ENCODE data around the gene ABHD12B.
"Not testable (repeated sequence)": the region's sequence is repeated elsewhere in the genome, so short reads cannot be mapped to it uniquely, and the experiment has no call there.

Gene ABHD12B

DNA sequence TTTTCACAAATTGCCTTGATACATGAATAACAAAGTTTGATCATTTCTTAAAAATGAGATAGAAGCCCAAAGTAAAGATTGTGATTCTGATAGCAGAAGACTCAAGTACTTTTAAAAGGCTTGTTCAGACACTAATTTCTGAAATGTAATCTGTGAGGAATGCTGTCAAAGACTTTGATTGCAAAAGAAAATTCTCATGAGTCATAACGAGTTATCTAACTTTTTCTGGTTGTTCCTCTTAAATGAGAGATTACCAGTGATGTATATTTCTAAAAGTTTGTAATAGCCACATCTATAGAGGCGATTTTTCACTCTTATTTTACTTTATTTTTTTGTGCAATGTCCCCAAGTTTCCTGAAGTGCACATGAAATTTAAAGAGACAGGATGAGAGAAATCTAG lies 65.5 kb downstream of the ABHD12B start:
- DNase-seq: no peak

DNA sequence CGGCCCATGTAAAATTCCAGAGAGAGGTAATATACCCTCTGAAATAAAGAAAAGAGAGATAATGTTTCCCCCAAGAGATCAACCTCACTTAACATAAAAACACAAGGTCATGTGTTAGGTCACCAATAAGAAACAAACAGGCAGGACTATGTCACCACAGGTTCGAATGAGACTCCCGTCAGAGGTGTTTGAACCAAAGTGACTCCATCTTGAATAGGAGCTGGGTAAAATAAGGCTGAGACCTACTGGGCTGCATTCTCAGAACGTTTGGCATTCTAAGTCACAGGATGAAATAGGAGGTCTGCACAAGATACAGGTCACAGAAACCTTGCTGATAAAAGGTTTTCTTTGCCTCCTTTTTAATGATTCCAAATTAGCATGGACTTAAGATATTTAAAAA lies 65.9 kb downstream of the ABHD12B start:
- no peak for DNase-seq

DNA sequence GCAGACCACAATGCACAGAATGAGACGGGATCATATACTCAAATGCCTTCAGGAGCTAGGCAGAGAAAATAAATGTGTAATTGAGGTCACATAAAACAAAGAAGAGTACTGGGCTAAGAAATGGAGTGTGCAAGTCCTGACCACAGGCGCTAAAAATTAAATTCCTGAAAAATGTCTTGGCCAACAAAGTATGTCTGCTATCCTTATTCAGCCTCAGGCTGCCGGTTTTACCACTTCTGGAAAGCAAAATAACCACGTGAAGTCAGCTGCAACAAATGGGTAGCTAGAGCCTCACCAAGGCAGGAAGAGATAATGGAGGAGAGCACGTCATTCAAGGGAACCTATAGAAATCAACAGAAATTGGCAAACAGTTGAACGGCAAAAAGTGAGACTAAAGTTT lies 69.3 kb downstream of the ABHD12B start:
- no peak for DNase-seq

DNA sequence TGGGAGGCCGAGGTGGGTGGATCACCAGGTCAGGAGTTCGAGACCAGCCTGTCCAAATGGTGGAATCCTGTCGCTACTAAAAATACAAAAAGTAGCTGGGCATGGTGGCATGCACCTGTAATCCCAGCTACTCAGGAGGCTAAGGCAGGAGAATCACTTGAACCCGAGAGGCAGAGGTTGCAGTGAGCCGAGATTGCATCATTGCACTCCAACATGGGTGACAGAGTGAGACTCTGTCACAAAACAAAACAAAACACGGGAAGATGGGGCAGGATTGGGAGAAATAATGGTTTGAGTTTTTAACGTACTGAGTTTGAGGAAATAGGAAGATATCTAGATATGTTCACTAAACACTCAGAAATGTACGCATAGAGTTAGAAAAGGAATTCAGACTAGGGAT lies 69.8 kb downstream of the ABHD12B start:
- DNase-seq: not testable (repeated sequence)

DNA sequence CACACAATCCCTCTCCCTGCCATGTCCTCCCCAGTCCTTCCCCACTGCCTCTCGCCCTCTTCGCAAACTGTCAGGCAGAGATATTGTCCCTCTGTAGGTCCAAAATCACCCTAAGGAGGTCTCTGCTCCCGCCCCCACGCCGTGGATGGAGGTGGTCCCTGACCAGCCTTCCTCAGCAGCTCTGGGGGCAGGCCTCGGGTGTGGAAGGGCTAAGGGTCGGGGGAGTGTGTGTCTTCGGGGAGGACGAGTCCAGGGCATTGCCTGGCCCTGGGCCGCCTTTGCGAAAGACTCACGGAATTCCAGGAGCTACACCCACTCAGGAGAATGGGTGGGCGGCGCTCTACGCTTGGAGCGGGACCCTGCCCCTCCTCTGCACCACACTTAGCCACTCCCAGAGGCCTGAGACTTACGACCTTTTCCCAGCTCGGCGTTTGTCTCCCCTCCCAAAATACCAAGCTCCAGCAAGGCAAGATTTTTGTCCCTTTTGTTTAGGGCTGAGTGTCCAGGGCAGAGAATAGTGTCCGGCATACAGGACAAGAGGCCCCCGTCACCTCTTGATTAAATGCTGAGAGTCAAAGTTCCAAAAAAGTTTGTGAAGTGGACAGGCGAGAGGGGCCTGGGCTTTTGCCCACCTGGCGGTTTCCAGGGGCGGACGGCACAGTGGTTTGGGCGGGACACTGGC lies 71.5 kb downstream of the ABHD12B start:
- no peak for DNase-seq

DNA sequence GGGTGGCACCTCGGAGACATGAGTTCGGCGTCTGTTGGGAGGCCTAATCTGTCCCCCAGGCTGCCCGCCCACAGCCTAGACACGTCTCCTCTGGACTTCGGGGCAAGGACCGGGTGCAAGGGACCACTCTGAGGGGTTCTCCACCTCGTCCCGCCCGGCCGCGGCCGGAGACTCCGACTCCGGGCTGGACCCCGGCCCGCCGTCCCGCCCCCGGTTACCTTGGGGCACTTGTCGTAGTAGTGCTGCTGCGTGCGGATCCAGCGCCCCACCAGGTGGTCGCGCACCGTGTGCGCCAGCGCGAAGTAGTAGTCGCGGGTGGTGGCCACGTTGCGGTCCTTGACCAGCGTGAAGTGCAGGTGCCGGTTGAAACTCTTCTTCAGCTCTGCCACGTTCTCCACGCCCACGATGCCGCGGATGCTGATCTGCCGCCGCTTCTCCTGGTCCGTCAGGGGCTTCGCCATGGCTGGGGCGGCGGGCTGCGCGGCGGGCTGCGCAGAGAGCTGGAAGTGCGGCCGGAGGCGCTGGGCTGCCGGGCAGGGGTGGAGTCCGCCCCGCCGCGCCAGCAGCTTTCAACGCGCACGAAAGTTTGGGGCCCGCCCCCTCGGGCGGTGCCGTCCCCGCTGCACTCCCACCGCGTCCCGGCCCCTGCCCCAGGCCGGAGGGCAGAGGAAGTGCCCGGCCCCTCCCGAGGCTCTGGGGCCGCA lies 72.2 kb downstream of the ABHD12B start, which contains the start of gene PYGL:
TSS of gene PYGL (minus strand) at position 541 of the 704 bp plus-strand sequence. CDS start at position 461, 80 bp downstream.
- no peak for DNase-seq

DNA sequence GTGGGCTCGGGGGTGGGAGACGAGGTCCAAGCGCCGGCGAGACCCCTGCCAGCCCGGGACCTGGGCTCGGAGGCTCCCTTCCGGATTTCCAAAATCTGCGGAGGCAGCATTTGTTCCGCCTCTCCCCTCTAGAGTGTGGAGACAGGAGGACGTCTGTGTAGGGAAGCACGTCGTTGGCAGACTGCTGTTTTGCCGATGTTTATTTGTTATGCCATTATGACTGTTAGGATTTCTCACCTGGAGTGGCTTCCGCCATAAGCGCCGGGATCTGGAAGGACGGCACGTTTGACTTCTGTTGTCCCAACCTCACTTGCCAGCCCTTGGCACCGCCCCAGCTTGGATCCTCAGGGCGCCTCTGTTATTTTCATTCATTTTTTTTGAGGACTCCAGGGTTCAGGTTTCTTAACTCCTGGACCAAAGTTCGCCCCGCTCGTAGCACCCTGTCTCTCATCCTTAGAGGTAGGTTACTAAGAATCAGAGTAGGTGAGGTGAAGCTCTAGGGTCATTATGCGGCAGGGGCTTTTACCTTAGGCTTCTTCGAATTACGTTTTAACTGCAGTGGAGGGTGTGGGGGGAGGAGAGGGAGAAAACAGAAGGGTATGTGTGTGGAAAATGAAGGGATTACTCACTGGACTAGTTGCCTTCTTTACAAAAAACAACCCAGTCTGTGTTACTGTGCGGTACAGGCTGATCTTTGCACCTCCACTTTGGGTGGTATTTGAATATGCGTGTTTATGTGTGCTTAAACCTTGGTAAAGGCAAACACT lies 73.0 kb downstream of the ABHD12B start:
- no peak for DNase-seq

DNA sequence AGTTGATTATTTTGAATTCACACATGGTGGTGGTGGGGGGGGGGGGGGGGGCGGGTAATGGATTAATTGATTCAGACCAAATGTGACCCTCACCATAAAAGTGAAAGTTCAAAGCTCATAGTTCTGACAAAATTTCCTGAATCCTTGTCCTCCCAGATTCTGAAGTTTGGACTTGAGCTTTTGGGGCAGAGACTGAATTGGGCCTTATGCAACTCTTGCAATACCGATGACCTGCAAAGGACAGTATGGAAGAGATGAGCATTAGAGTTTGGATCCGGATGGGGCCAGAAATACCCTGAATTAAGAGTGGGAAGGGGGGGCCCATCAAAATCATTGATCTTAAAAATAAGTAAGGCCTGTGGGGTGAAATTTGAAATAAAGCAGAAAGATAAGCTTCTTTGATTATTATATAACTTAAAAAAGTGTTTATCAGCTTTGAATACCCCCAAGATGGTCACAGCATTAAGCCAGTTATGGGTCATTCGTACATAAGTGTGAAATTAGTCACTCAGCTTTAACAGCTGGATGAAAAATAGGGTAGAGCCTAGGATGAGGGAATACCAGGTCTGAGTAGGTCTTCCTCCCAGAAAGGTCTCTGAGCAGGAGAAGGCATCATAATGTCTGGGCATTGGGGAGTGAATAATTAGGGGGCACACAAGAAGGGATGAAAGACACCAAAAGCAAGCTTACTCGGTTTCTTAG lies 74.5 kb downstream of the ABHD12B start:
- no peak for DNase-seq

DNA sequence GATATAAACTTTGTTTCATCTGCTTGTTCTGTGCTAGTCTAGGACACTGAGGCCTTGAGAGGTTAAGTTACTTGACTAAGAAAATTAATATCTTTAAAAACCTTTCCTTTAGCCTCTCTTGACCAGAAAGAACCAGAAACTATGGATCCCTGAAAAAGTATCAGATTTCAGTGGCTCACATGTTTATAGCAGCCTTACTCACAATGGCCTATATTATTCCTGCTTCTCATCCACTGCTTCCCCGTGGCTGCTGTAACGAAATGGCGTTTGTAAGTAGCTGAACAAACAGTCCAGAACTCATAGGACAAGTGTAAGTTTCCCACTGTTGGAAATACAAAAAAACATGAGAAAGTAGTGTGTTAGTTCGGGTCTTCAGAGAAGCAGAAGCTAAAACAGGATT lies 75.6 kb downstream of the ABHD12B start:
- DNase-seq: no peak

DNA sequence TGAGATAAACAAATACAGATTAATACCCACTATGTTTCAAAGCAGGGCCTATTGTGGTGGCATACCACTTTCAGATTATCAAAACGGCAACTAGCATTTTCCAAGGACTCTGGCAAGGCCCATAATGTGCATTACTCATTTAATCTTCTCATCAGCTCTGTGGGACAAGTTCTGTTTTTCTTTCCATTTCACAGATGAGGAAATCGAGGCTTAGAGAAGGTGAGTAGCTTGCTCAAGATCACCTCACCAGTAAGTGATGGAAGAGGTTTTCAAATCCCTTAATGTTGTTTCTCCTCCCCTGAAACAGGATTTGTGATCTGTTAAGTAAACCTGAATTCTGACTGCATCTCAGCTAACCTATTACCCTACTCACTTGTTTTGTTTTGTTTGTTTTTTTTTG lies 76.4 kb downstream of the ABHD12B start:
- no peak for DNase-seq

DNA sequence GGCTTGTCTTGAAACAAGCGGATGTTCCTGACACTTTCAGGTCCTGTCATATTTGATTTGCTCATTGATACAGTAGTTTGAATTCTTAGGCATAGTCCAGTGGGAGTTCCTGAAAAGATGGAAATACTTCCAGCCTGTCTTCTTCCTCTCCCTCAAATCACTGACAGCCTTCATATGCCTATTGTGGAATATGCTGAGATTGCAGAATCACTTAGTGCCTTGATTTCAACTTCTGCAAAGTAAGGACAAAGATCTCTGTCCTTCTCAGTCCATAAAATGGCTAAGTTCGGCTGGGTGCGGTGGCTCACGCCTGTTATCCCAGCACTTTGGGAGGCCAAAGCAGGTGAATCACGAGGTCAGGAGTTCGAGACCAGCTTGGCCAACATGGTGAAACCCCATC lies 79.2 kb downstream of the ABHD12B start:
- no peak for DNase-seq

DNA sequence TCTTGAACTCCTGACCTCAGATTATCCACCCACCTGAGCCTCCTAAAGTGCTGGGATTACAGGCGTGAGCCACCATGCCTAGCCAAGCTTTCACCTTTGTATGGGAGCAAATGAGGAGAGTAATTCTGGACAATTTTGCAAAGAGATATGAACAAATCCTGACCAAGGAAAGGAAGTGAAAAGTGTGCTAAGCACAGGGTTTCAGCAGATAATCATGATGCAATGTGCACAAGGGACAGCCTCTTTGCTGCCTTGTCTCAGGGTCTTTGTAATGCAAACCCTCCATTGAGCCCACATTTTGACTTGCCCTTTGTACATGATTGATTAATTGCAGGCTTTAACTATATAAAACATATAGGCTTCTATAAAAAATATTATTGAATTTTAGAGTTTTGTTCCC lies 81.6 kb downstream of the ABHD12B start:
- DNase-seq: no peak

Measured in NCI-H187 treated with DMSO at 0.1 percent for 48 hours (cell line).